H1 (cell line): Measurements from ENCODE around the gene INF2. TPM values are rescaled to one million over a fixed set of nuclear protein-coding genes. Genes with fewer than 3 reads are reported as not detected.
A peak's percentile ranks its signal among the peaks of the same experiment; 100 is the strongest.

Source experiments
- CTCF ChIA-PET: fragments of 300-600 bp; sonication (Branson Sonifier 250); formaldehyde crosslinking; loops from one replicate; lab custom pipeline; 2021; ENCODE audit not compliant: partially characterized antibody; lab: Charles Lee
- POLR2A ChIA-PET: fragments of 300-600 bp; sonication (Branson Sonifier 250); formaldehyde crosslinking; loops from one replicate; lab custom pipeline; 2021; ENCODE audit warnings: inconsistent platforms; ENCODE audit not compliant: partially characterized antibody; lab: Charles Lee
- DNase-seq, 2 experiments: peaks; one replicate each; pipeline versions ENCODE4 v3.0.0 to v3.0.0-alpha.2; 2010 to 2022; ENCODE audit warnings: low spot score in 2 of 2, low read depth in 1 of 2, mixed read lengths in 1 of 2
- FAIRE-seq: peaks from 2 replicates; lab custom pipeline; 2011; peaks lifted over from hg19 to GRCh38; lab: Jason Lieb, UNC
- H2AFZ ChIP-seq: 2 replicates; pipeline ENCODE4 v1.8.1; 2012; ENCODE audit warnings: low read length, inconsistent platforms
- H2AK5ac ChIP-seq: 2 replicates; pipeline ENCODE4 v1.6.1; 2013; ENCODE audit warnings: low read depth, low read length
- H2BK120ac ChIP-seq: replicated peaks from 2 replicates; pipeline ENCODE3; 2013; ENCODE audit warnings: low read depth, low read length, inconsistent platforms
- H2BK12ac ChIP-seq: 2 replicates; pipeline ENCODE4 v1.6.1; 2013; ENCODE audit warnings: low read depth, low read length
- H2BK15ac ChIP-seq: 2 replicates; pipeline ENCODE4 v1.6.1; 2013; ENCODE audit warnings: low read length
- H2BK20ac ChIP-seq: 2 replicates; pipeline ENCODE4 v1.6.1; 2013; ENCODE audit warnings: low read length
- H2BK5ac ChIP-seq: 2 replicates; pipeline ENCODE4 v1.6.1; 2013; ENCODE audit warnings: low read depth, low read length
- H3K14ac ChIP-seq: 2 replicates; pipeline ENCODE4 v1.6.1; 2013; ENCODE audit warnings: inconsistent platforms; ENCODE audit not compliant: insufficient read length
- H3K18ac ChIP-seq: 2 replicates; pipeline ENCODE4 v1.6.1; 2013; ENCODE audit warnings: low read length; ENCODE audit errors: extremely low read depth
- H3K23ac ChIP-seq: 2 replicates; pipeline ENCODE4 v1.6.1; 2013; ENCODE audit warnings: inconsistent platforms; ENCODE audit not compliant: insufficient read length
- H3K23me2 ChIP-seq: 2 replicates; pipeline ENCODE4 v1.6.1; 2013; ENCODE audit warnings: low read depth, low read length
- H3K27ac ChIP-seq: 2 replicates; pipeline ENCODE4 v1.6.1; 2011; ENCODE audit warnings: low read depth, low read length, inconsistent platforms
- H3K27me3 ChIP-seq, 4 experiments: replicated peaks in 1 of 4; 1 replicate in 1 of 4; 2 replicates in 3 of 4; pipeline versions ENCODE4 v1.6.1 to v1.8.1; 2011 to 2013; ENCODE audit warnings: low read length in 3 of 4, mild to moderate bottlenecking in 3 of 4, inconsistent platforms in 2 of 4, mixed read lengths in 2 of 4, moderate library complexity in 1 of 4; ENCODE audit not compliant: control insufficient read depth in 3 of 4, insufficient read depth in 3 of 4; ENCODE audit errors: extremely low read depth in 1 of 4
- H3K36me3 ChIP-seq, 4 experiments: 2 replicates each; pipeline versions ENCODE4 v1.6.1 to v1.8.1; 2011 to 2013; ENCODE audit warnings: mild to moderate bottlenecking in 4 of 4, low read length in 3 of 4, moderate library complexity in 2 of 4, control low read depth in 1 of 4, inconsistent platforms in 1 of 4; ENCODE audit not compliant: insufficient read depth in 4 of 4, control insufficient read depth in 2 of 4
- H3K4ac ChIP-seq: replicated peaks from 2 replicates; pipeline ENCODE3; 2013; ENCODE audit warnings: low read length, low read depth, mixed read lengths, inconsistent platforms; ENCODE audit not compliant: insufficient read length
- H3K4me1 ChIP-seq, 4 experiments: replicated peaks in 1 of 4; 1 replicate in 1 of 4; 2 replicates in 3 of 4; pipeline versions ENCODE4 v1.6.1 to v1.8.1; 2011 to 2013; ENCODE audit warnings: low read length in 3 of 4, inconsistent platforms in 2 of 4, mixed read lengths in 1 of 4; ENCODE audit not compliant: insufficient read depth in 4 of 4, control insufficient read depth in 3 of 4
- H3K4me2 ChIP-seq, 2 experiments: 2 replicates each; pipeline versions ENCODE4 v1.6.1 to v1.8.1; 2011 to 2013; ENCODE audit warnings: low read depth in 2 of 2, low read length in 2 of 2, control low read depth in 1 of 2, inconsistent platforms in 1 of 2, mild to moderate bottlenecking in 1 of 2; ENCODE audit not compliant: insufficient read depth in 1 of 2
- H3K4me3 ChIP-seq, 4 experiments: fragments of 200-600, 300-600 bp in 1 of 4; sonication (generic), shearing (Covaris generic), sonication (Bioruptor Twin) in 1 of 4; 2 replicates each; pipeline versions ENCODE4 v1.5.1 to v1.8.1; 2011 to 2016; ENCODE audit warnings: low read length in 4 of 4, low read depth in 3 of 4, control low read depth in 2 of 4, inconsistent platforms in 2 of 4, mild to moderate bottlenecking in 2 of 4, mixed read lengths in 1 of 4, moderate library complexity in 1 of 4; ENCODE audit not compliant: insufficient read depth in 2 of 4; ENCODE audit errors: extremely low read depth in 1 of 4
- H3K56ac ChIP-seq: replicated peaks from 2 replicates; pipeline ENCODE3; 2013; ENCODE audit warnings: low read depth, mild to moderate bottlenecking, mixed read lengths, low read length, inconsistent platforms; ENCODE audit not compliant: insufficient read length
- H3K79me1 ChIP-seq: 2 replicates; pipeline ENCODE4 v1.6.1; 2013; ENCODE audit warnings: low read depth, low read length, control low read depth
- H3K79me2 ChIP-seq, 2 experiments: 2 replicates each; pipeline versions ENCODE4 v1.6.1 to v1.8.1; 2012 to 2013; ENCODE audit warnings: low read length in 2 of 2, mild to moderate bottlenecking in 2 of 2, inconsistent platforms in 1 of 2; ENCODE audit not compliant: insufficient read depth in 2 of 2, control insufficient read depth in 1 of 2
- H3K9ac ChIP-seq, 4 experiments: replicated peaks in 1 of 4; 1 replicate in 1 of 4; 2 replicates in 3 of 4; pipeline versions ENCODE4 v1.6.1 to v1.8.1; 2011 to 2013; ENCODE audit warnings: low read depth in 3 of 4, low read length in 3 of 4, control low read depth in 2 of 4, mild to moderate bottlenecking in 2 of 4, moderate library complexity in 2 of 4, inconsistent platforms in 1 of 4; ENCODE audit errors: extremely low read depth in 1 of 4
- H3K9me3 ChIP-seq, 2 experiments: 2 replicates each; pipeline versions ENCODE4 v1.6.1 to v1.8.1; 2012 to 2013; ENCODE audit warnings: mild to moderate bottlenecking in 2 of 2, moderate library complexity in 2 of 2, control low read depth in 1 of 2, inconsistent platforms in 1 of 2, low read depth in 1 of 2, low read length in 1 of 2, mixed read lengths in 1 of 2; ENCODE audit not compliant: insufficient read depth in 2 of 2
- H4K20me1 ChIP-seq, 2 experiments: replicated peaks in 1 of 2; 2 replicates each; pipeline versions ENCODE3 to v1.8.1; 2011 to 2013; ENCODE audit warnings: inconsistent platforms in 2 of 2, low read length in 2 of 2, mild to moderate bottlenecking in 1 of 2; ENCODE audit not compliant: insufficient read depth in 2 of 2, control insufficient read depth in 1 of 2
- H4K5ac ChIP-seq: 2 replicates; pipeline ENCODE4 v1.6.1; 2013; ENCODE audit warnings: low read length, low read depth, mixed read lengths, inconsistent platforms; ENCODE audit not compliant: insufficient read length
- H4K8ac ChIP-seq: 2 replicates; pipeline ENCODE4 v1.8.0; 2013; ENCODE audit warnings: mild to moderate bottlenecking, moderate library complexity, low read length, inconsistent platforms; ENCODE audit not compliant: insufficient read depth; ENCODE audit errors: extremely low read depth
- H4K91ac ChIP-seq: replicated peaks from 2 replicates; pipeline ENCODE3; 2013; ENCODE audit warnings: low read length, mixed read lengths, inconsistent platforms; ENCODE audit not compliant: insufficient read length
- ASH2L ChIP-seq: fragments of 200-600, 300-600 bp; sonication (generic); IDR thresholded peaks from one replicate; pipeline ENCODE4 v1.7.1; 2017; ENCODE audit warnings: low read length
- KDM1A ChIP-seq: fragments of 200-600, 300-600 bp; sonication (generic); IDR thresholded peaks from 2 replicates; pipeline ENCODE4 v1.7.1; 2016; ENCODE audit warnings: mild to moderate bottlenecking, low read length, borderline replicate concordance
- POLR2A ChIP-seq, 2 experiments: IDR thresholded peaks; 1 replicate in 1 of 2; 2 replicates in 1 of 2; pipeline ENCODE4 v1.6.1; 2011; ENCODE audit warnings: low read depth in 2 of 2, low read length in 2 of 2, mild to moderate bottlenecking in 2 of 2; ENCODE audit errors: control extremely low read depth in 1 of 2
- WGBS, 2 experiments: shearing (Covaris generic) in 1 of 2; methylation state at CpG; one replicate each; pipeline versions ENCODE4 v1.1.6 to v1.1.7; 2013 to 2015; ENCODE audit warnings: low lambda C conversion rate in 2 of 2, mixed read lengths in 2 of 2, inconsistent platforms in 1 of 2, low coverage in 1 of 2, missing lambda C conversion rate in 1 of 2; ENCODE audit not compliant: insufficient replicate concordance in 2 of 2, insufficient coverage in 1 of 2, insufficient read length in 1 of 2; ENCODE audit errors: extremely low coverage in 1 of 2, missing lambda C conversion rate in 1 of 2; 5-methylcytosine and 5-hydroxymethylcytosine counted together
- polyA plus RNA-seq, 7 experiments: library from polyadenylated mRNA; depleted of rRNA in 3 of 7; stranded (reverse) in 5 of 7; unstranded in 2 of 7; fragments of >200 nt in 5 of 7; fragments of 200-250 nt in 2 of 7; gene quantifications; 1 replicate in 5 of 7; 2 replicates in 1 of 7; 4 replicates in 1 of 7; pipeline versions ENCODE4 v1.2.1 to v1.2.3, GENCODE V29; 2011 to 2013; ENCODE audit warnings: missing spikeins in 2 of 7, mixed read lengths in 2 of 7
- total RNA-seq: library from RNA; stranded (reverse); fragmentation: NEBNext Ultra II Directional; extraction: Animal tissue kit (Norgen Biotek cat#: 25700); gene quantifications from 2 replicates; pipeline ENCODE4 v1.2.1, GENCODE V29; 2021
- TF ChIP-seq, protein P1 (sequence below): IDR thresholded peaks from 2 replicates; pipeline ENCODE4 v1.6.1; 2011; ENCODE audit warnings: low read length, improper control_type of control experiment

INF2 gene
- total and polyA plus RNA-seq, 2 of the 8 experiments (the other 6 are each of a cell fraction or from before 2014, with no cell fraction given), result 29.1 to 59.5 TPM

DNA sequence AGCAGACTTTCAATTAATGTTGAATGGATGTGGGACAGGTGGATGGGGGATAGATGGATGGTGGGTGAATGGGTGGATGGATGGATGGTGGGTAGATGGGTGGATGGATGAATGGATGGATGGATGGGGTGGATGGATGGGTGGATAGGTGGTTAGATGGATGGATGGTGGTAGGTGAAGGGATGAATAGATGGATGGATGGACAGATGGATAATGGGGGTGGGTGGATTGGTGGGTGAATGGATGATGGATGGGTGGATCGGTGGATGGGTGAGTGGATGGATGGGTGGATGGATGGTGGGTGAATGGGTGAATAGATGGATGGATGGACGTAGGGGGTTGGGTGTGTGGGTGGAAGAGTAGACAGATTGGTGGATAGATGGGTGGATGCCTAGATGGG is 14.0 kb upstream of the INF2 start:
- no peak overlapping the region for H4K91ac ChIP-seq
- H2BK15ac ChIP-seq, result no peak overlapping the region; the same call in none of the 2 replicates
- H3K79me2 ChIP-seq, result no peaks in the 10 kb centered on the region
- H3K36me3 ChIP-seq, result no peaks in the 10 kb centered on the region
- H2AFZ ChIP-seq, result no peak overlapping the region
- H2BK12ac ChIP-seq, result peak overlapping the region; percentile 43; the same call in 1 of the 2 replicates
- H2AK5ac ChIP-seq, result 0 out of 2 replicates have a peak overlapping the region, but pooled peaks have one; percentile 82
- H3K4me2 ChIP-seq, result no peak overlapping the region
- H3K9ac ChIP-seq, result no peak overlapping the region
- POLR2A ChIA-PET, result interaction anchor here (1.3 to 3.2 kb wide), 2 partner anchors 10 to 13 kb away, joined by 3 to 28 read pairs; partner anchors contain the start of gene INF2
- peak overlapping the region; percentile 0; the same call in 1 of the 2 replicates for H2BK20ac ChIP-seq
- CTCF ChIA-PET, result interaction anchor here (0.8 to 1.7 kb wide), 2 partner anchors 10 to 543 kb away, joined by 3 to 5 read pairs; no protein-coding TSS in a partner anchor
- H3K4ac ChIP-seq, result no peak overlapping the region
- no peak overlapping the region for H2BK120ac ChIP-seq
- FAIRE-seq, result no peak
- H3K23ac ChIP-seq, result no peak overlapping the region
- no peaks in the 10 kb centered on the region for H3K79me1 ChIP-seq
- WGBS, 2 experiments, result 90 to 100% methylated on average over 1 to 2 of the region's 2 CpGs
- no peak for TF ChIP-seq KDM1A
- TF ChIP-seq ASH2L, result no peak
- TF ChIP-seq, protein P1, sequence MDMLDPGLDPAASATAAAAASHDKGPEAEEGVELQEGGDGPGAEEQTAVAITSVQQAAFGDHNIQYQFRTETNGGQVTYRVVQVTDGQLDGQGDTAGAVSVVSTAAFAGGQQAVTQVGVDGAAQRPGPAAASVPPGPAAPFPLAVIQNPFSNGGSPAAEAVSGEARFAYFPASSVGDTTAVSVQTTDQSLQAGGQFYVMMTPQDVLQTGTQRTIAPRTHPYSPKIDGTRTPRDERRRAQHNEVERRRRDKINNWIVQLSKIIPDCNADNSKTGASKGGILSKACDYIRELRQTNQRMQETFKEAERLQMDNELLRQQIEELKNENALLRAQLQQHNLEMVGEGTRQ, result no peak
- TF ChIP-seq POLR2A (IDR thresholded peaks at IDR 0.05; ENCODE audit: control extremely low read depth in 1 of 2, low read depth in 2 of 2, low read length in 2 of 2), result no peak
- H3K27me3 ChIP-seq, result peaks cover 0 to 7% (median 0%) of the 10 kb centered on the region in 4 experiments; a peak in 2 of 7 replicates
- H3K9me3 ChIP-seq, result no peaks in the 10 kb centered on the region
- H3K56ac ChIP-seq, result peak overlapping the region; percentile 61
- no peak overlapping the region for H4K8ac ChIP-seq
- H2BK5ac ChIP-seq, result no peak overlapping the region
- peaks cover 11% of the 10 kb centered on the region; the same call in 1 of the 2 replicates for H3K23me2 ChIP-seq
- peaks cover 0 to 4% of the 10 kb centered on the region in 2 experiments for H4K20me1 ChIP-seq
- no peak overlapping the region for H3K14ac ChIP-seq
- no peak for DNase-seq
- no peak overlapping the region for H3K18ac ChIP-seq
- no peak overlapping the region for H3K4me3 ChIP-seq
- H3K27ac ChIP-seq, result no peak overlapping the region
- H4K5ac ChIP-seq, result no peak overlapping the region
- H3K4me1 ChIP-seq, result peaks cover 0 to 45% (median 25%) of the 10 kb centered on the region in 4 experiments; a peak in 6 of 7 replicates
